HepG2 (cell line): ENCODE results near the gene CROT. TPM values are rescaled to one million over a fixed set of nuclear protein-coding genes. Genes with fewer than 3 reads are reported as not detected.

ENCODE experiments used
- ATAC-seq: fragments of 200-7000 bp; cut with Tn5 transposase; 3 replicates; pipeline ENCODE4 v1.9.1; 2020; ENCODE audit warnings: mild to moderate bottlenecking, moderate library complexity
- BruUV-seq: library from RNA; stranded (reverse); fragments of 400-500 nt; replicated peaks from 2 replicates; lab custom pipeline; 2021; lab: Mats Ljungman, UMichigan
- CTCF ChIA-PET: fragments of 300-600 bp; formaldehyde crosslinking; extraction: SDS; loops from one replicate; lab custom pipeline; 2021; ENCODE audit warnings: low total read pairs, inconsistent platforms, low intra/inter-chr PET ratio; lab: Yijun Ruan, JAX
- POLR2A ChIA-PET: fragments of 350-600 bp; sonication (Branson Sonifier 250); formaldehyde crosslinking; loops from one replicate; lab custom pipeline; 2020; ENCODE audit warnings: antibody characterized with exemption, inconsistent platforms; lab: Yijun Ruan, JAX
- DNase-seq: peaks from one replicate; pipeline ENCODE4 v3.0.0-alpha.2; 2015; ENCODE audit warnings: low spot score
- FAIRE-seq: peaks from 3 replicates; lab custom pipeline; 2011; peaks lifted over from hg19 to GRCh38; lab: Jason Lieb, UNC
- H2AFZ ChIP-seq: one replicate; pipeline ENCODE4 v1.6.1; 2011; ENCODE audit warnings: low read length, inconsistent platforms
- H3K27ac ChIP-seq: fragments of 300-600 bp; 3 replicates; pipeline ENCODE4 v1.8.0; 2011; ENCODE audit warnings: mixed run types, mild to moderate bottlenecking, mixed read lengths, low read length, inconsistent platforms; ENCODE audit not compliant: insufficient read depth; ENCODE audit errors: extremely low read length
- H3K27me3 ChIP-seq, 2 experiments: fragments of 200-600 bp in 1 of 2; 2 replicates in 1 of 2; 3 replicates in 1 of 2; pipeline versions ENCODE4 v1.6.0 to v1.8.0; 2011; ENCODE audit warnings: low read length in 2 of 2, mild to moderate bottlenecking in 2 of 2, moderate library complexity in 2 of 2, inconsistent platforms in 1 of 2; ENCODE audit not compliant: insufficient read depth in 2 of 2, control insufficient read depth in 1 of 2
- H3K36me3 ChIP-seq, 2 experiments: fragments of 200-600 bp in 1 of 2; replicated peaks in 1 of 2; 2 replicates in 1 of 2; 3 replicates in 1 of 2; pipeline versions ENCODE4 v1.5.1 to v1.8.0; 2011; ENCODE audit warnings: low read length in 2 of 2, inconsistent platforms in 1 of 2; ENCODE audit not compliant: insufficient read depth in 2 of 2, control insufficient read depth in 1 of 2
- H3K4me1 ChIP-seq: 2 replicates; pipeline ENCODE4 v1.5.1; 2012; ENCODE audit warnings: low read length, inconsistent platforms; ENCODE audit not compliant: insufficient read depth
- H3K4me2 ChIP-seq: 2 replicates; pipeline ENCODE4 v1.6.0; 2011; ENCODE audit warnings: low read depth, low read length, inconsistent platforms
- H3K4me3 ChIP-seq, 3 experiments: fragments of 200-600 bp in 1 of 3; sonication (generic), shearing (Covaris generic) in 1 of 3; replicated peaks in 1 of 3; 2 replicates each; pipeline ENCODE4 v1.5.1; 2011 to 2016; ENCODE audit warnings: low read length in 3 of 3, inconsistent platforms in 2 of 3, low read depth in 2 of 3, mild to moderate bottlenecking in 2 of 3, control low read depth in 1 of 3, mixed read lengths in 1 of 3; ENCODE audit not compliant: insufficient read depth in 1 of 3
- H3K79me2 ChIP-seq: one replicate; pipeline ENCODE4 v1.6.1; 2011; ENCODE audit warnings: low read length, inconsistent platforms; ENCODE audit not compliant: insufficient read depth
- H3K9ac ChIP-seq: 2 replicates; pipeline ENCODE4 v1.6.0; 2011; ENCODE audit warnings: mild to moderate bottlenecking, low read depth, low read length, inconsistent platforms; ENCODE audit not compliant: insufficient read depth
- H3K9me3 ChIP-seq: 2 replicates; pipeline ENCODE4 v1.5.1; 2012; ENCODE audit warnings: mild to moderate bottlenecking, low read length
- H4K20me1 ChIP-seq: 2 replicates; pipeline ENCODE4 v1.6.0; 2011; ENCODE audit warnings: inconsistent platforms, mild to moderate bottlenecking, low read length, moderate library complexity; ENCODE audit not compliant: insufficient read depth
- BRD4 ChIP-seq: sonication (generic); formaldehyde crosslinking; IDR thresholded peaks from 2 replicates; pipeline ENCODE4 v1.4.0; 2020; ENCODE audit warnings: missing genetic modification reagents
- IKZF5 ChIP-seq: IDR thresholded peaks from 2 replicates; pipeline ENCODE4 v1.6.1; 2018; ENCODE audit warnings: missing genetic modification reagents, mild to moderate bottlenecking, missing compliant biosample characterization
- NCOA1 ChIP-seq: sonication (generic); formaldehyde crosslinking; IDR thresholded peaks from 2 replicates; pipeline ENCODE4 v1.9.0; 2021; ENCODE audit warnings: missing genetic modification reagents
- NFE2L2 ChIP-seq: fragments of 150-350 bp; IDR thresholded peaks from 2 replicates; pipeline ENCODE4 v1.6.1; 2014; ENCODE audit warnings: low read length
- ONECUT2 ChIP-seq: sonication (generic); formaldehyde crosslinking; IDR thresholded peaks from 2 replicates; pipeline ENCODE4 v1.4.0; 2020; ENCODE audit warnings: missing genetic modification reagents
- RAD51 ChIP-seq: fragments of 450-650 bp; IDR thresholded peaks from 2 replicates; pipeline ENCODE4 v1.6.1; 2016; ENCODE audit warnings: borderline replicate concordance
- RFXANK ChIP-seq: IDR thresholded peaks from 2 replicates; pipeline ENCODE4 v1.6.1; 2016
- SATB2 ChIP-seq: sonication (generic); formaldehyde crosslinking; IDR thresholded peaks from 2 replicates; pipeline ENCODE4 v1.5.0; 2020; ENCODE audit warnings: missing genetic modification reagents
- TBP ChIP-seq: sonication (generic); formaldehyde crosslinking; IDR thresholded peaks from 2 replicates; pipeline ENCODE4 v1.5.0; 2020; ENCODE audit warnings: missing genetic modification reagents
- TOPORS ChIP-seq: sonication (generic); formaldehyde crosslinking; IDR thresholded peaks from 2 replicates; pipeline ENCODE4 v1.8.0; 2023; ENCODE audit warnings: mild to moderate bottlenecking, missing genetic modification reagents
- ZBTB26 ChIP-seq: IDR thresholded peaks from 2 replicates; pipeline ENCODE4 v1.6.1; 2016; ENCODE audit warnings: missing compliant biosample characterization, missing genetic modification reagents, borderline replicate concordance
- ZIK1 ChIP-seq: sonication (generic); formaldehyde crosslinking; IDR thresholded peaks from 2 replicates; pipeline ENCODE4 v1.5.0; 2020; ENCODE audit warnings: mild to moderate bottlenecking, low read depth, missing genetic modification reagents, borderline replicate concordance
- ZKSCAN5 ChIP-seq: sonication (generic); formaldehyde crosslinking; IDR thresholded peaks from 2 replicates; pipeline ENCODE4 v1.5.1; 2020; ENCODE audit warnings: mild to moderate bottlenecking, missing genetic modification reagents
- ZMAT3 ChIP-seq: sonication (generic); formaldehyde crosslinking; conservative IDR thresholded peaks from 2 replicates; pipeline ENCODE4 v1.7.0; 2021; ENCODE audit warnings: missing genetic modification reagents
- ZNF337 ChIP-seq: sonication (generic); formaldehyde crosslinking; IDR thresholded peaks from 2 replicates; pipeline ENCODE4 v1.5.1; 2020; ENCODE audit warnings: missing genetic modification reagents, low read depth, mild to moderate bottlenecking, borderline replicate concordance
- ZNF580 ChIP-seq: IDR thresholded peaks from 2 replicates; pipeline ENCODE4 v1.6.1; 2016; ENCODE audit warnings: low read depth, borderline replicate concordance
- ZNF674 ChIP-seq: sonication (generic); formaldehyde crosslinking; IDR thresholded peaks from 2 replicates; pipeline ENCODE4 v1.5.0; 2020; ENCODE audit warnings: low read depth, mild to moderate bottlenecking, missing genetic modification reagents
- ZNF691 ChIP-seq: sonication (generic); formaldehyde crosslinking; IDR thresholded peaks from 2 replicates; pipeline ENCODE4 v1.4.0; 2020; ENCODE audit warnings: missing genetic modification reagents, low read depth, mild to moderate bottlenecking, borderline replicate concordance
- ZNF782 ChIP-seq: sonication (generic); formaldehyde crosslinking; IDR thresholded peaks from 2 replicates; pipeline ENCODE4 v1.4.0; 2020; ENCODE audit warnings: missing genetic modification reagents, mild to moderate bottlenecking, borderline replicate concordance
- ZNF800 ChIP-seq: sonication (generic); formaldehyde crosslinking; IDR thresholded peaks from 2 replicates; pipeline ENCODE4 v1.4.0; 2020; ENCODE audit warnings: missing genetic modification reagents
- WGBS: methylation state at CpG from one replicate; pipeline ENCODE4 v1.1.6; 2017; ENCODE audit warnings: low lambda C conversion rate; 5-methylcytosine and 5-hydroxymethylcytosine counted together
- in situ Hi-C: cut with HindIII; loops from 2 replicates; pipeline ENCODE4 v1.10.0; 2017; ENCODE audit warnings: low pct_unique_long_range_greater_than_20kb; ENCODE audit not compliant: extremely low pct_ligation_motif_present
- intact Hi-C: fragments of 100-400 bp; cut with micrococcal nuclease; formaldehyde crosslinking; loops from one replicate; pipeline ENCODE4 v1.10.0; 2022; ENCODE audit not compliant: unreplicated experiment
- polyA plus RNA-seq, 8 experiments: library from polyadenylated mRNA; depleted of rRNA in 3 of 8; stranded (reverse) in 7 of 8; unstranded in 1 of 8; fragments of >200 nt; fragmentation: Illumina TruSeq in 4 of 8; extraction: Trizol in 4 of 8; gene quantifications; 2 replicates each; pipeline versions ENCODE4 v1.2.1 to v1.2.3, GENCODE V29; 2011 to 2016; ENCODE audit warnings: low read depth in 4 of 8, missing spikeins in 1 of 8, mixed read lengths in 1 of 8; ENCODE audit not compliant: insufficient read depth in 1 of 8
- total RNA-seq, 5 experiments: library from RNA; depleted of rRNA; stranded (reverse); fragments of >200 nt; fragmentation: Illumina TruSeq; extraction: Trizol; gene quantifications; 2 replicates each; pipeline ENCODE4 v1.2.3, GENCODE V29; 2016; ENCODE audit warnings: low read depth in 1 of 5

CROT gene
- total and polyA plus RNA-seq, 2 of the 13 experiments (the other 11 are each of a cell fraction or from before 2014, with no cell fraction given): 5.0 to 13.7 TPM

GRCh38 chr7:87420173-87420572 is 74.7 kb downstream of the CROT start:
- no peaks in the 10 kb centered on the region for H3K79me2 ChIP-seq
- 91% methylated on average over 4 of the region's 4 CpGs for WGBS
- no peak overlapping the region for H3K9ac ChIP-seq
- H3K4me2 ChIP-seq: no peak overlapping the region
- H3K27ac ChIP-seq: no peak overlapping the region
- peaks cover 3 to 39% of the 10 kb centered on the region in 2 experiments for H3K36me3 ChIP-seq
- intact Hi-C loops (no loop called here), in situ Hi-C loops (loop anchor here (25.0 kb wide), 1 partner anchor 483 kb away; no protein-coding TSS in a partner anchor)
- no peak overlapping the region for H3K4me3 ChIP-seq
- peaks cover under 1% of the 10 kb centered on the region for H3K4me1 ChIP-seq
- ChIA-PET POLR2A (no interaction called here), CTCF (no interaction called here)
- DNase-seq (no peak), FAIRE-seq (no peak), ATAC-seq (no peak)
- TF ChIP-seq ZBTB26: no peak
- TF ChIP-seq ZNF580 (CRISPR knock-in tag): no peak
- no peak for TF ChIP-seq TOPORS
- no peak for TF ChIP-seq ONECUT2 (CRISPR knock-in tag)
- no peak for TF ChIP-seq ZNF800
- TF ChIP-seq NFE2L2: no peak
- TF ChIP-seq RFXANK (CRISPR knock-in tag): no peak
- no peak for TF ChIP-seq ZNF691 (CRISPR knock-in tag)
- no peak for TF ChIP-seq ZNF782 (CRISPR knock-in tag)
- no peak for TF ChIP-seq ZNF337 (CRISPR knock-in tag)
- TF ChIP-seq NCOA1 (CRISPR knock-in tag): no peak
- no peak for TF ChIP-seq ZIK1 (CRISPR knock-in tag)
- no peak for TF ChIP-seq IKZF5 (CRISPR knock-in tag)
- TF ChIP-seq ZKSCAN5 (CRISPR knock-in tag): no peak
- TF ChIP-seq RAD51: no peak
- TF ChIP-seq SATB2: no peak
- no peak for TF ChIP-seq BRD4
- TF ChIP-seq ZNF674: no peak
- TF ChIP-seq ZMAT3 (CRISPR knock-in tag): no peak
- TF ChIP-seq TBP (CRISPR knock-in tag): no peak
- no peaks in the 10 kb centered on the region for H3K27me3 ChIP-seq
- H4K20me1 ChIP-seq: no peaks in the 10 kb centered on the region
- no peaks in the 10 kb centered on the region for H3K9me3 ChIP-seq
- no peak overlapping the region for H2AFZ ChIP-seq
- BruUV-seq: no TSS peak
